ENCODE measurements around the gene UPF3A. TPM values are rescaled to one million over a fixed set of nuclear protein-coding genes. Genes with fewer than 3 reads are reported as not detected.
"Not testable (repeated sequence)": the region's sequence is repeated elsewhere in the genome, so short reads cannot be mapped to it uniquely, and the experiment has no call there.

UPF3A gene
- total RNA-seq, 1 donor: 14.9 TPM

DNA sequence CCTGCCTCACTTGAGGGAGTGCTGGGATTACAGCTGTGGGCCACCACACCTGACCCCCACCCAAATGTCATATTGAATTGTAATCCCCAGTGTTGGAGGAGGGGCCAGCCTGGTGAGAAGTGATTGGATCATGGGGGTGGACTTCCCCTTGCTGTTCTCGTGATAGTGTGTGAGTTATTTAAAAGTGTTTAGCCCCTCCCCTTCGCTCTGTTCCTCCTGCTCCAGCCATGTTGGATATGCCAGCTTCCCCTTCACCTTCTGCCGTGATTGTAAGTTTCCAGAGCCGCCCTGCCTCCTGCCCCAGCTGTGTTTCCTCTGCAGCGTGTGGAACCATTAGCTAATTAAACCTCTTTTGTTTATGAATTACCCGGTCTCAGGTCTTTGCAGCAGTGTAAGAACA is 46.6 kb downstream of the UPF3A start:
- Histone ChIP-seq H3K4me3 (ENCODE audit: low read length) (no peak overlapping the region), H3K4me1 (ENCODE audit: insufficient read depth, low read length) (peaks cover 18% of the 10 kb centered on the region), H3K9me3 (ENCODE audit: low read depth, low read length) (no peaks in the 10 kb centered on the region), H3K27me3 (ENCODE audit: insufficient read depth, low read length) (no peaks in the 10 kb centered on the region)

DNA sequence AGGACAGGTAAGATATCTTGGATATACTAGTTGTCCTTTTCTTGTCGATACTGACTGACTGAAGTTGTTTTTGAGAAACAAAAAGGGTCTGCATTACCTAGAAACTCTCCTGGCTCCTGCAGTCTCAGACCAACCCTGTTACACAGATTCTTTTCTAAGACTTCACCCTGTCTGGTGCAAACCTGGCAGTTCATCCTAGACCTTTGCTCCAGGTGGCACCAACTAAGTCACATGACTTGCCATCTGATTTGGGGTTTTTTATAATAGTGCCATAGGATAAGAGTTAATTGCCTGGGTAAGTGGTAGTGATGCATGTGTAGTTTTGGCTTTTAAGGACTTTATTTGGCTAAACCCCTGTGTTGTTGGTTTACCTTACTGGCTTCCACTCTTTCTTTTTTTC is 47.2 kb downstream of the UPF3A start:
- no peaks in the 10 kb centered on the region for H3K27me3 ChIP-seq (ENCODE audit: insufficient read depth, low read length)
- no peak overlapping the region for H3K4me3 ChIP-seq (ENCODE audit: low read length)
- H3K4me1 ChIP-seq (ENCODE audit: insufficient read depth, low read length): peaks cover 18% of the 10 kb centered on the region
- no peaks in the 10 kb centered on the region for H3K9me3 ChIP-seq (ENCODE audit: low read depth, low read length)

- Histone ChIP-seq H3K27me3 (ENCODE audit: insufficient read depth, low read length) (no peaks in the 10 kb centered on the region), H3K4me3 (ENCODE audit: low read length) (no peak overlapping the region), H3K9me3 (ENCODE audit: low read depth, low read length) (no peaks in the 10 kb centered on the region), H3K4me1 (ENCODE audit: insufficient read depth, low read length) (peaks cover 11% of the 10 kb centered on the region)
Observed at GRCh38 chr13:114330086-114330485, 48.7 kb downstream of the UPF3A start.

DNA sequence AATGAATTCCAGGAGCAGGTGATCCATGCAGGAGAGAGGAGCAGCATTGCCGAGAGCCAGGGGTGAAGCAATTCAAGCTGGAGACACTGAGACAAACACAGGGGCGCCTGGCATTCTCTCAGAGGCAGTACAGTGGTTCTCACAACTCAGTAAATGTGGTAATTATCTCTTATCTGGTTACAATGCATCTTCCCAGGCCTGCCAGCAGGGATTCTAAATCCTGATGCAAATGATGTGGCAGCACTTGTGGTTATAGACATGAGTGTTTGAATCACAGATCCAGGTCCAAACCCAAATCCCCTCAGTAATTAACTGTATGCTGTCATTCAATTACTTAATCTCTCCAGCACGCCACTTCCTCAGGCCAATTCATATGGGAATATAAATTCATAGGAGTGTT is 52.5 kb downstream of the UPF3A start:
- H3K9me3 ChIP-seq (ENCODE audit: low read depth, low read length); H3K4me1 ChIP-seq (ENCODE audit: insufficient read depth, low read length); H3K4me3 ChIP-seq (ENCODE audit: low read length); H3K27me3 ChIP-seq (ENCODE audit: insufficient read depth, low read length): not testable (repeated sequence)

DNA sequence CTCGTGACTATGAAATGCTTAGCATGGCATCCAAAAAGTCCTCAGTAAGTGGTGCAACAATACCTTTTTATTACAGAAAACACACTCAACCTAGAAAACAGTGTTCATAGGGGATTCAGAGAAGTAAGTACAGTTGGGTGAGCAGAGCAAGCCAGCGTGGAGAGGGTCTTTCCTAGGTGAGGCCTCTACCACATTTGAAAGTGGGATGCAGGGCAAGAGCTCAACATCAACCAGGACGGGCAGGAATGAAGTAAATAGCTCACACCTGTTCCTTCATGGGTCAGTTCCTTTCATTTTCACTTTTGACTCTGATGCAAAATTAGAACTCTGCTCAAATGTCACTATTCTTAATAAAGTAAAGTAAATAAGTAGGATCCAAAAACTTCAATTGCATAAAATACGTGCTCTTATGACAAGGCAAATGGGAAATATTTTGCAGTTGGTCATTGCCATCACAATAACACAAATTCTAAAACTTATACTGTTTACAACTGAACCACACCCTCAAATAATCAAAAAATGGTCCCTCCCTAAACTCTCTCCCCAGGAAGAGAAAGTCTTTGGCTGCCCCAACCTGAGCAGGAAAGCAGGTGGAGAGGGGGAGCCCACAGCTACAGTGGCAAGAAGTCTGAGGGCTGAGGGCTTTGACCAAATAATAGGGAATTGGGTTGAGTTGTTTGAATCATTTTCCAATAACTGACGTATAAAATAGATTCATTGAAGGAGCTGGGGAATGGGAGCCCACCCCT is 53.1 kb downstream of the UPF3A start:
- H3K4me1 ChIP-seq (ENCODE audit: insufficient read depth, low read length): peaks cover under 1% of the 10 kb centered on the region
- H3K27me3 ChIP-seq (ENCODE audit: insufficient read depth, low read length): no peaks in the 10 kb centered on the region
- no peak overlapping the region for H3K4me3 ChIP-seq (ENCODE audit: low read length)
- no peaks in the 10 kb centered on the region for H3K9me3 ChIP-seq (ENCODE audit: low read depth, low read length)

- not testable (repeated sequence) for H3K27me3 ChIP-seq (ENCODE audit: insufficient read depth, low read length); H3K4me3 ChIP-seq (ENCODE audit: low read length); H3K9me3 ChIP-seq (ENCODE audit: low read depth, low read length)
- peaks cover 11% of the 10 kb centered on the region for H3K4me1 ChIP-seq (ENCODE audit: insufficient read depth, low read length)
Observed at GRCh38 chr13:114336457-114336856, 55.1 kb downstream of the UPF3A start.

DNA sequence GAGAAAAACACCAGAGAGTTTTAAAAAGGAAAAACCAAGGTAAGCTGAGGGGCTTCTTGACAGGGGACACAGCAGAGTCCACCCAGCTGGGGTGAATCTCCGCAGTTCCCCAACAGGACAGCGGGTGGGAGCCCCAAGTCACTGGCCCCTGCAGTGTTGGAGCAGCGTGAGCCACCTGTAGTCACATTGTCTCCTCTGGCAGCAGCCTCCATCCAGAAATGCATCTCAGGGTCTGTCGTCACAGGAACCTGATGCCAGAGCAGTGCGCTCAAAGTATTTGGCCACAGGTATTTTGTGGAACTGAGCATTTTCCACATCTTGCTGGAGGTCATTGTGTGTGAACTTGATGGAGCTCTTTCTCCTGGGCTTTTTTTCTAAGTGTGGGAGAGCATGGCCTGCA is 57.6 kb downstream of the UPF3A start:
- H3K9me3 ChIP-seq (ENCODE audit: low read depth, low read length): no peaks in the 10 kb centered on the region
- H3K27me3 ChIP-seq (ENCODE audit: insufficient read depth, low read length): no peaks in the 10 kb centered on the region
- no peak overlapping the region for H3K4me3 ChIP-seq (ENCODE audit: low read length)
- H3K4me1 ChIP-seq (ENCODE audit: insufficient read depth, low read length): peaks cover 11% of the 10 kb centered on the region

DNA sequence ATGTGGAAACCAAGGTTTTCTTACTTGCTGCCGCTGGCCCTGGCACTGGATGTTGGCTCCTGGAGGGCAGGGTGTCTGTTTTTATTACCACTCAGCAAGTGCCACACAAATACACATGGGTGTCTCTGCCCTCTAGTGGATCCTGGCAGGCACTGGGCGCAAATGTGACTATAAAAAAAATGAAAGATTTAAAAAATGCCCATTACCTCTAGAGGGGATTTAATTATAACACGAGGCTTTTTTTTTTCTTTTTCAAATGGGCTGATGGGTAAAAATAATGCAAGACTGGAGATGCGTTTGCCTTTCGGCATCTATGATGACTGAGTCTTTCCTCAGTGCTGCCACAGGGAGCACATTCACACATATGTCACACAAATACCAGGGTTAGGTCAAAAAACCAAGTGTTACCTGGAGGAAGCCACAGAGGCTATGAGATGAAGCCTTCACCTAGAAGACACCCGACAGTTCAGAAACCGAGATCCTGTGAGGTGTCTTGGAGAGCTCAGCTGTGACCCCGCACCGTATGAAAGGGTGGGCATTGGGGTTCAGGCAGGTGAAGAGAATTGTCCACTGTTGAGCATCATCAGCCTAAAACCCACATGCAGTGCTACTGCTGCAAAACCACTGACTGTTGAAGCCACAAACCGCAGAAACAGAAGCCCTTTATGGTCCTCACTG is 58.6 kb downstream of the UPF3A start:
- H3K27me3 ChIP-seq (ENCODE audit: insufficient read depth, low read length): no peaks in the 10 kb centered on the region
- no peaks in the 10 kb centered on the region for H3K9me3 ChIP-seq (ENCODE audit: low read depth, low read length)
- H3K4me1 ChIP-seq (ENCODE audit: insufficient read depth, low read length): peaks cover 11% of the 10 kb centered on the region
- H3K4me3 ChIP-seq (ENCODE audit: low read length): no peak overlapping the region

GRCh38 chr13:114341003-114341777 is 59.8 kb downstream of the UPF3A start:
- H3K9me3 ChIP-seq (ENCODE audit: low read depth, low read length): no peaks in the 10 kb centered on the region

GRCh38 chr13:114347256-114347655 is 65.9 kb downstream of the UPF3A start:
- peaks cover 15% of the 10 kb centered on the region for H3K27me3 ChIP-seq (ENCODE audit: insufficient read depth, low read length)
- not testable (repeated sequence) for H3K9me3 ChIP-seq (ENCODE audit: low read depth, low read length); H3K4me3 ChIP-seq (ENCODE audit: low read length); H3K4me1 ChIP-seq (ENCODE audit: insufficient read depth, low read length)

More at GRCh38 chr13:114341003-114341777, 59.8 kb downstream of the UPF3A start:
- Histone ChIP-seq H3K27me3 (ENCODE audit: insufficient read depth, low read length) (peaks cover 2% of the 10 kb centered on the region), H3K4me1 (ENCODE audit: insufficient read depth, low read length) (peaks cover 11% of the 10 kb centered on the region), H3K4me3 (ENCODE audit: low read length) (no peak overlapping the region)

DNA sequence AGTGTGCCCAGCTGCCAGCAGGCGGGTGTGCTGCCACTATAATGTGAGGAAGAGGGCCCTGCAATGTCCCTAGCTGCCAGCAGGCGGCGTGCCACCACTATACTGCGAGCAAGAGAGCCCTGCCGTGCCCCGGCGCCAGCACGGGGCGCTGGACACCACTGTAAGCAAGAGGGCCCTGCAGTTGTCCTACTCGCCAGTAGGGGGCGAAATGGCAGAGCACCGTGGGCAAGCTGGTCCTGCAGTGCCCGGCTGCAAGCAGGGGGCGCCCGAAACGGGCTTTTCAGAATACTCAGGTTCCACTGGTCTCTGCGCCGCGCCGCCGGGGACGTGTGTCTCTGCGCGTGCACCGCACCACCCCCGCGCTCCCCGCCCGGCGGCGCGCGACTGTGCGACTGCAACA is 71.4 kb downstream of the UPF3A start:
- H3K9me3 ChIP-seq (ENCODE audit: low read depth, low read length); H3K4me3 ChIP-seq (ENCODE audit: low read length); H3K27me3 ChIP-seq (ENCODE audit: insufficient read depth, low read length); H3K4me1 ChIP-seq (ENCODE audit: insufficient read depth, low read length): not testable (repeated sequence)

DNA sequence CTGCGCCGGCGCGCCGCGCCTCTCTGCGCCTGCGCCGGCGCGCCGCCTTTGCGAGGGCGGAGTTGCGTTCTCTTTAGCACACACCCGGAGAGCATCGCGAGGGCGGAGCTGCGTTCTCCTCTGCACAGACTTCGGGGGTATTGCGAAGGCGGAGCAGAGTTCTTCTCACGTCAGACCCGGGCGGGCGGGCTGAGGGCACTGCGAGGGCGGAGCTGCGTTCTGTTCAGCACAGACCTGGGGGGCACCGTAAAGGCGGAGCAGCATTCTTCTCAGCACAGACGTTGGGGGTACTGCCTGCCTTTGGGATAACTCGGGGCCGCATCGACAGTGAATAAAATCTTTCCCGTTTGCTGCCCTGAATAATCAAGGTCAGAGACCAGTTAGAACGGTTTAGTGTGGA is 72.0 kb downstream of the UPF3A start:
- H3K27me3 ChIP-seq (ENCODE audit: insufficient read depth, low read length); H3K4me1 ChIP-seq (ENCODE audit: insufficient read depth, low read length); H3K4me3 ChIP-seq (ENCODE audit: low read length); H3K9me3 ChIP-seq (ENCODE audit: low read depth, low read length): not testable (repeated sequence)

Other genes starting within 250 kb of the UPF3A start
- gene RASA3, start 149.0 kb upstream of the UPF3A start, total RNA-seq: 78.9 TPM
- 0.94 TPM for gene CFAP97D2, start 102.3 kb upstream of the UPF3A start, total RNA-seq
- gene CDC16, start 46.7 kb upstream of the UPF3A start, total RNA-seq: 27.4 TPM
- 6.2 TPM for gene CHAMP1, start 32.9 kb downstream of the UPF3A start, total RNA-seq

Measured in mononuclear cell (primary cell).